Measurements from ENCODE around the gene MMRN2.

GRCh38 chr10:86944471-86944870 is 12.9 kb downstream of the MMRN2 start:
- TF ChIP-seq CTCF (IDR thresholded peaks at IDR 0.05) (no peak), POLR2A (IDR thresholded peaks at IDR 0.05) (no peak)

All from thyroid gland (tissue), 4 donors.